Thymus (tissue), 11 donors: ENCODE measurements around the gene USP19. TPM values are rescaled to one million over a fixed set of nuclear protein-coding genes. Genes with fewer than 3 reads are reported as not detected.
A peak's percentile ranks its signal among the peaks of the same experiment; 100 is the strongest.

Source experiments
- DNase-seq, 9 donors: peaks; one replicate each; pipeline ENCODE4 v3.0.0-alpha.2; 2013; ENCODE audit warnings: low spot score in 9 of 9, low read depth in 6 of 9, missing footprints in 1 of 9
- H3K27ac ChIP-seq, 2 donors: one replicate each; pipeline ENCODE4 v1.5.1; 2013; ENCODE audit warnings: control low read depth in 1 of 2, low read depth in 1 of 2, low read length in 1 of 2, mild to moderate bottlenecking in 1 of 2, moderate library complexity in 1 of 2
- H3K27me3 ChIP-seq, 2 donors: one replicate each; pipeline ENCODE4 v1.5.1; 2013; ENCODE audit warnings: low read length in 1 of 2; ENCODE audit not compliant: control insufficient read depth in 2 of 2, insufficient read depth in 1 of 2
- H3K36me3 ChIP-seq, 2 donors: one replicate each; pipeline ENCODE4 v1.5.1; 2013; ENCODE audit warnings: low read length in 1 of 2, mild to moderate bottlenecking in 1 of 2, moderate library complexity in 1 of 2; ENCODE audit not compliant: control insufficient read depth in 2 of 2, insufficient read depth in 2 of 2
- H3K4me1 ChIP-seq, 2 donors: one replicate each; pipeline ENCODE4 v1.5.1; 2013; ENCODE audit warnings: low read length in 2 of 2; ENCODE audit not compliant: control insufficient read depth in 2 of 2, insufficient read depth in 2 of 2
- H3K4me3 ChIP-seq, 2 donors: one replicate each; pipeline ENCODE4 v1.5.1; 2013; ENCODE audit warnings: low read length in 2 of 2, control low read depth in 1 of 2, mild to moderate bottlenecking in 1 of 2
- H3K9me3 ChIP-seq, 2 donors: one replicate each; pipeline ENCODE4 v1.5.1; 2013; ENCODE audit warnings: low read length in 1 of 2, mild to moderate bottlenecking in 1 of 2; ENCODE audit not compliant: control insufficient read depth in 2 of 2, insufficient read depth in 1 of 2
- WGBS: extraction: QIAGEN DNeasy Blood & Tissue Kit; methylation state at CpG from one replicate; pipeline ENCODE4 v1.1.7; 2013; 5-methylcytosine and 5-hydroxymethylcytosine counted together
- polyA plus RNA-seq: library from polyadenylated mRNA; stranded (reverse); fragments of 200-250 nt; gene quantifications from one replicate; pipeline ENCODE4 v1.2.3, GENCODE V29; 2013
- total RNA-seq: library from RNA; stranded (reverse); fragments of 120-200 nt; gene quantifications from one replicate; pipeline ENCODE4 v1.2.4, GENCODE V29; 2013
- donor health status: healthy.

USP19 gene
- total and polyA plus RNA-seq, 2 donors = 25.2 to 31.5 TPM

DNA sequence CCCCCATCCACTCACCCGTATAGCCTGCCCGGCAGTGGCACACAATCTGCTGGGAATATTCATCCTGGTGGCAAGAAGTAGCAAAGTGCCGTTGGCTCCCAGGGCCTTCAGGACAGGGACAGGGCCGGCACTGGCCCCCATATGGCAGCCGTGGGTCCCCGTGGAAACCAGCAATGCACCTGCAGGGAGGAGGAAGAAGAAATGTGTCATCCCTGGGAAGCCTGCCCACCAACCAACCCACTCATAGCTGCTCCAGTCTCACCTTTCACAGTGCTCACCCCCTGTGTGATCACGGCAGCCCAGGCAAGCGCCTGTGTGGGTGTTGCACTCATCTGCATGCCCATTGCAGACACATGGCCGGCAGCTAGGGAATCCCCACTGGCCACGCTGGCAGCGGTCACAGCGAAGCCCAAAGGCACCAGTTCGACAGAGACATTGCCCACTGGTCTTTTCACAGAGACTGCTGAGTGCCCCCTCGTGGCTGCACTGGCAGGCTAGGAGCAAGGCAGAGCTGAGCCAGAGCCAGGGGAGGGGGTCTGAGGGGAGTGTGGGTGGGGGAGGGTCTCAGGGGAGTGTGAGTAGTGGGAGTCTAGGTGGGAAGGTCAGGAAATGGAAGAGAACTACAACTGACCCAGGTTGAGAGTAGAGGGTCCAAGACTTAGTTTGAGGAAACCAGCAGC lies 4.5 kb upstream of the USP19 start:
- Histone ChIP-seq H3K27me3 (no peaks in the 10 kb centered on the region), H3K4me3 (no peak overlapping the region), H3K27ac (no peak overlapping the region), H3K4me1 (peaks cover 5 to 14% of the 10 kb centered on the region in 2 donors), H3K9me3 (no peaks in the 10 kb centered on the region), H3K36me3 (no peaks in the 10 kb centered on the region)
- DNase-seq = no peak
- WGBS = 91% methylated on average over 14 of the region's 14 CpGs

DNA sequence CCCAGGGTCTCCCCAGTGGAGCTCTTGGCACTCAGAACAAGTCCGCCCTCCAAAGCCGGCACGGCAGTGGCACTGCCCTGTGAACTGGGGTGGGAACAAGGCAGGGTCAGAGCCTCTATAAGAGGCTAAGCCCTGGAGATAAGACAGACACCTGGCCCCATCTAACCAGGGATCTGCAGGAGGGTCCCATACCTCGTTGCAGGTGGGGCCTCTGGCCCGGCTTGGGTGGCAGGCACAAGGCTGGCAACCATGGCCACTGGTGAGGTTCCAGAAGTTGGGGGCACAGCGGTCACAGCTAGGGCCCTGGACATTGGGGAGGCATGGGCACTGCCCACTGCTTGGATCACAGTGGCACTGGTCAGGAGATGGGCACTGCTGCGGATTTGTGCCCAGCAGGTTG lies 3.6 kb upstream of the USP19 start:
- WGBS = 91% methylated on average over 7 of the region's 7 CpGs
- no peak overlapping the region for H3K4me3 ChIP-seq
- no peaks in the 10 kb centered on the region for H3K9me3 ChIP-seq
- H3K27ac ChIP-seq = no peak overlapping the region
- no peak for DNase-seq
- H3K36me3 ChIP-seq = peaks cover 0 to under 1% of the 10 kb centered on the region in 2 donors
- H3K27me3 ChIP-seq = no peaks in the 10 kb centered on the region
- peaks cover 14 to 23% of the 10 kb centered on the region in 2 donors for H3K4me1 ChIP-seq

DNA sequence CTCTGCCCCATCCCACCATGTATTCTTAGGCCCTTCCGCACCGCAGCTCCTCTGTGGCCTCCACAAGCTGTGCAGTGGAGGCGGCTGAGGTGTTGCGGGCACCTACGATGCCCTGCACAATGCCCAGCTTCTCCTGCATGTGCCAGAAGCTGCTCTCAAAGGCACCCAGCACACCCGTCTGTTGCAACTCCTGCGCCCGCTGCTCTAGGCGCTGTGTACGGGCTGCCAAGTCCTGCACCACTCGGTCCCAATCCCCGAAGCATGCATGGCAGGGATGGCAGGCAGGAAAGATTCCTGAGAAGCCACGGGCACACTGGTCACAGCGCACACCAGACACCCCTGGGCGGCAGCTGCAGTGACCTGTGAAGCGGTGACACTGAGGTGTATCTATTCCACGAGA lies 3.1 kb upstream of the USP19 start:
- Histone ChIP-seq H3K9me3 (no peaks in the 10 kb centered on the region), H3K27ac (no peak overlapping the region), H3K36me3 (peaks cover 4 to 6% of the 10 kb centered on the region in 2 donors), H3K4me1 (peaks cover 16 to 25% of the 10 kb centered on the region in 2 donors), H3K27me3 (no peaks in the 10 kb centered on the region), H3K4me3 (no peak overlapping the region)
- 98% methylated on average over 17 of the region's 17 CpGs for WGBS
- DNase-seq = no peak

DNA sequence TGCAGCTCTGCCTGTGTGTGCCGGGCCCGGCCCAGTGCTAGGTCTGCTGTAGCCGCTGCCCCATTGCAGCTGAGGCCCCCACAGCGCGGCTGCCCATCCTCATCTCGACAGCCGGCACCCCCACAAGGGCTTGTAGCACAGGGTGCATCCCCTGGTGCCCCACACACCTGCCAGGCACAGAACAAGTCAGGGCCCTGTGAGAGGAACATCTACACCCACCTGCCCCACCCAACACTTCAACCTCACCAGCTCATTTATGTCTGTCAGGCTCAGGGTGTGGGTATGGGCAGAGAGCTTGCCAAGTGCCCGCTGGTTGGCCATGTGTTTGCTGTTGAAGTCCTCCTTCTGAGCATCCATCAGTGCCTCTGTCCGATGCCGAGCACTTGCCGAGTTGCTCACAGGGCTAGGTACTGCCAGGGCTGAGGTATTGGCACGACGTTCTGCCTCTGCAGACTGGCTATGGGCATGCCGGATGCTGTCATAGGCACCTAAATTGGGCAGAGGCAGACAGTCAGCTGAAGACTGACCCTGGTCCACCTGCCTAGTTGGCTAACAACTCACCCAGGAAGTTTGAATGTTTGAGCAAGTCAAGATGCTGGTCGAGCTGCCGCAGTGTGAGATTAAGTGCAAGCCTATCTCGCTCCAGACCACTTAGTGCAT lies 2.4 kb upstream of the USP19 start:
- no peak for DNase-seq
- Histone ChIP-seq H3K27ac (no peak overlapping the region), H3K4me1 (peaks cover 16 to 25% of the 10 kb centered on the region in 2 donors), H3K9me3 (no peaks in the 10 kb centered on the region), H3K4me3 (no peak overlapping the region), H3K27me3 (no peaks in the 10 kb centered on the region), H3K36me3 (peaks cover 9 to 12% of the 10 kb centered on the region in 2 donors)
- 97% methylated on average over 17 of the region's 17 CpGs for WGBS

DNA sequence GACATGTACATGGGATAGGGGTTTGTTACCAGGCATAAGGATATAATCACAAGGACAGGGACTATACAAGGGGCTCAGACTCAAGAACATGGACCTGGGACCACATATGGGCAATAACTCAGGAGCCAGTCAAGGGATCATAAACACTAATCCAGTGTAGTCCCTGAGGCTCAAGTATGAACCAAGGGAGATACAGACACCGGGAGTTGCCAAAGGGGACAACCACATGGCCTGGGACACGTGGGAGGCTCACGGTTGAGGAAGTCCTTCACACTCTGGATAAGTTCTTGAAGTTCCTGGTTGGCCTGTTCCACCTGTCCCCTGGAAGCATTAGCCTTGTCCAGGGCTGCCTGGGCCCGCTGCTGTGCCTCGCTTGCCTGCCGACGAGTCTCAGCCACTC lies 1.8 kb upstream of the USP19 start:
- Histone ChIP-seq H3K36me3 (peaks cover 14 to 18% of the 10 kb centered on the region in 2 donors), H3K4me3 (no peak overlapping the region), H3K9me3 (no peaks in the 10 kb centered on the region), H3K27ac (no peak overlapping the region), H3K27me3 (no peaks in the 10 kb centered on the region), H3K4me1 (peaks cover 16 to 25% of the 10 kb centered on the region in 2 donors)
- DNase-seq = no peak
- 98% methylated on average over 7 of the region's 7 CpGs for WGBS

DNA sequence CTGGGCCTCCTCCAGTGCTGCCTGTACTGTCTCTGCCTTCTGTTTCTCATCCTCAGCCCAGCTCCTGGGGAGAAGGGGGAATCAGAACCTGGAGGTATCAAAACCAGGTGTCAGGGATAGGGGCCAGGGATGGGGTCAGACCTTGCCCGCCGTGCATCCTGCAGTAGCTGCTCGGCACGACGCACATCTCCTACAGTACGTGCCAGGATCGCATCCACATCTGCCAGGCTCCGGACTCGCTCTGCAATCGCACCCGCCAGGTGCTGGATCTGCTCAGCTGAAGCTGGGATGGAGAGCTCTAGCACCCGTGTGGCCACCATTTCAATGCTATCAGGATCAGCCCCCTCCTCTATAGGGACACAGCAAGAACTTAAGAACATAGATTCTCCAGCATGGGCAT lies 1.4 kb upstream of the USP19 start:
- Histone ChIP-seq H3K4me3 (no peak overlapping the region), H3K4me1 (peaks cover 16 to 25% of the 10 kb centered on the region in 2 donors), H3K27ac (peak overlapping the region in 1 of 2 donors; percentile 97), H3K9me3 (no peaks in the 10 kb centered on the region), H3K36me3 (peaks cover 19 to 22% of the 10 kb centered on the region in 2 donors), H3K27me3 (no peaks in the 10 kb centered on the region)
- WGBS = 98% methylated on average over 12 of the region's 12 CpGs
- DNase-seq = no peak

DNA sequence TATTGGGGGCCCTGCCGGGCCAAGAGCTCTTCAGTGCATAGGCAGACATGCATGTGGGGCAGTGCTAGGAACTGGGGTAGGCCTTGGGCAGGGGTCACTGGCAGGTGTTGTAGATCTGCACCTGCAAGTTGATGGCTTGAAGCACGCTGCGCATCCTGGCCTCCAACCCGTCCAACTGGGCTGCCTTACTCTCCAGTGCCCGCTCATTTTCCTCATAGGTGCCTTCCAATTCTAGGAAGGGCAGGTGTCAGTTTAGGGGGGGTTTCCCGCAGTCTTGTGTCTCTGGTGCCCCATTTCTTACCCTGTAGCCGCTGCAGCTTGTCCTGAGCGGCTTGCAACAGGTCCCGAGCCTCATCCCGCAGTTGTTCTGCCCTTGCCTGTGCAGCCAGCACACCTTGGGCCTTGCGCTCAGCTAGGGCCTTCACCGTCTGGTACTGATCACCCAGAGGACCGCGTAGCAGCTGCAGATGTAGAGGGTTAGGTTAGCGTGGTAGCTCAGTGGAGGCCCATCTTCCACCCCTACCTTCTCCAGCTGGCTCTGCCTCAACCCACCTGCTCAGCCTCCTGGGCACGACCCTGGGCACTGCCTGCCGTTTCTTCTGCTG lies 611 bp upstream of the USP19 start:
- H3K9me3 ChIP-seq = no peaks in the 10 kb centered on the region
- H3K27me3 ChIP-seq = no peaks in the 10 kb centered on the region
- DNase-seq = peak in 2 of 9 donors; percentile 22 to 52
- WGBS = 72% methylated on average over 17 of the region's 17 CpGs
- H3K4me1 ChIP-seq = peaks cover 16 to 25% of the 10 kb centered on the region in 2 donors
- peak overlapping the region; percentile 90 to 98 for H3K4me3 ChIP-seq
- peak overlapping the region; percentile 96 to 97 for H3K27ac ChIP-seq
- H3K36me3 ChIP-seq = peaks cover 26 to 30% of the 10 kb centered on the region in 2 donors

DNA sequence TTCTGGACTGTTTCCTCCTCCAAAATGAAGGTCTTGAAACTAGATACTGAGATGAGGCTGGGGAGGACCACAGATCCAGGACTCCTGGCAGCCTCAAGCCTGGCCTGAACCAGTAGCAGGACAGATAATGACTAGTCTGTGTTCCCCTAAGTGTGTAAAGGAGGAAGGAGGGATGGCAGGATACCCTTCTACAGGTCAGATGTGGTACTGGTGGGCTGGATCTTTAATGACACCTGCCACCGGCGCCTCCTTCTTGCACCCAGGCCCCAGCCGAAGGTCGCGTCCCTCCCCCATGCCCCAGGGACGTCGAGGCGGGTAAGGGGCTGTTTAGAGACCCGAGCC lies 556 bp downstream of the USP19 start:
- Histone ChIP-seq H3K4me1 (peaks cover 16 to 25% of the 10 kb centered on the region in 2 donors), H3K4me3 (peak overlapping the region; percentile 90 to 98), H3K36me3 (peaks cover 38 to 42% of the 10 kb centered on the region in 2 donors), H3K27ac (peak overlapping the region; percentile 96 to 97), H3K27me3 (no peaks in the 10 kb centered on the region), H3K9me3 (no peaks in the 10 kb centered on the region)
- DNase-seq = peak in 2 of 9 donors; percentile 14 to 24
- 0% methylated on average over 9 of the region's 9 CpGs for WGBS

DNA sequence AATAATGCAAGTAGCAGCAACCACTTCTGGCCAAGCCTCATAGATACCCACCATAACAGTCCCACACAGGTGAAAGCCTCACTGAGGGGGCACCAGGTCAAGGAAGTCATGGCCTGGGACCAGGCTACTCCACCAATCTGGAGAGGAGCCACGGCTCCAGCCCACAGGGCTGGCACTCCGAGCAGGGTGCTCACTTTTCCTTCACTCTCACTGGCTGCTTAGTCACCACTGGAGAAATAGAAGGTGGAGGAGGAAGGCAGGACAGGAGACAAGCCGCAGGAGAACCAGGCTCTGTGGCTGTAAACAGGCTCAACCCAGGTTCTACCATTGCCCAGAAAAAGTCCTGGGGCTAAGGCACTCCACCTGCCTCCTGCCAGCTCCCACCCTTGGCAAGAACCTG lies 1.2 kb downstream of the USP19 start:
- H3K36me3 ChIP-seq = peaks cover 44 to 48% of the 10 kb centered on the region in 2 donors
- 86% methylated on average over 3 of the region's 3 CpGs for WGBS
- H3K9me3 ChIP-seq = no peaks in the 10 kb centered on the region

More for the DNA sequence above, 1.2 kb downstream of the USP19 start:
- Histone ChIP-seq H3K27me3 (no peaks in the 10 kb centered on the region), H3K27ac (no peak overlapping the region), H3K4me3 (peak overlapping the region; percentile 90 to 98), H3K4me1 (peaks cover 16 to 25% of the 10 kb centered on the region in 2 donors)
- no peak for DNase-seq
